H7 (cell line): ENCODE measurements around the gene AGAP1. TPM values are rescaled to one million over a fixed set of nuclear protein-coding genes. Genes with fewer than 3 reads are reported as not detected.
"Not testable (repeated sequence)": the region's sequence is repeated elsewhere in the genome, so short reads cannot be mapped to it uniquely, and the experiment has no call there.

Experiments used
- DNase-seq: peaks from one replicate; pipeline ENCODE4 v3.0.0; 2012
- H3K27me3 ChIP-seq: 2 replicates; pipeline ENCODE4 v1.6.0; 2011; ENCODE audit warnings: mild to moderate bottlenecking, low read length; ENCODE audit not compliant: control insufficient read depth, insufficient read depth
- H3K36me3 ChIP-seq: replicated peaks from 2 replicates; pipeline ENCODE4 v1.5.1; 2011; ENCODE audit warnings: low read length; ENCODE audit not compliant: control insufficient read depth, insufficient read depth
- H3K4me3 ChIP-seq: 2 replicates; pipeline ENCODE4 v1.5.1; 2011; ENCODE audit warnings: low read depth, mild to moderate bottlenecking, control low read depth, low read length, moderate library complexity; ENCODE audit not compliant: insufficient read depth
- total RNA-seq: library from RNA; depleted of rRNA; stranded (reverse); fragments of >200 nt; shearing (Covaris generic); gene quantifications from 2 replicates; pipeline ENCODE4 v1.2.3, GENCODE V29; 2014

The AGAP1 gene
- total RNA-seq, 1 experiment from 2014 or later, result 12.6 TPM

DNA sequence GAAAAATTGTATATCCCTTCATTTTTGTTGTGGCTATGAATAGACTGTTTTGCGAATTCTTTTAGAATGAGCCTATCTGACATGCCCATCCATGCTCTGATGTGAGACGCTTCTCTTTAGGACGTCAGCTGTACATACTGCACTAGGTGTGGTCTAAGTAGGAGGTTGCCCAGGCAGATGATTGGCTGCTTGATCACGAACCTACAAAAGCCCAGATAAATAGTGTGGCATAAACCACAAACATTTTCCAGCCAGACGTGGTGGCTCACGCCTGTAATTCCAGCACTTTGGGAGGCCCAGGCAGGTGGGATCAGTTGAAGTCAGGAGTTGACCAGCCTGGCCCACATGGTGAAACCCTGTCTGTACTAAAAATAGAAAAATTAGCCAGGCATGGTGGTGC, 251.8 kb downstream of the AGAP1 start:
- Histone ChIP-seq H3K36me3 (no peaks in the 10 kb centered on the region; the same call in 1 of the 2 replicates), H3K4me3 (no peak overlapping the region), H3K27me3 (no peaks in the 10 kb centered on the region)
- DNase-seq, result no peak

DNA sequence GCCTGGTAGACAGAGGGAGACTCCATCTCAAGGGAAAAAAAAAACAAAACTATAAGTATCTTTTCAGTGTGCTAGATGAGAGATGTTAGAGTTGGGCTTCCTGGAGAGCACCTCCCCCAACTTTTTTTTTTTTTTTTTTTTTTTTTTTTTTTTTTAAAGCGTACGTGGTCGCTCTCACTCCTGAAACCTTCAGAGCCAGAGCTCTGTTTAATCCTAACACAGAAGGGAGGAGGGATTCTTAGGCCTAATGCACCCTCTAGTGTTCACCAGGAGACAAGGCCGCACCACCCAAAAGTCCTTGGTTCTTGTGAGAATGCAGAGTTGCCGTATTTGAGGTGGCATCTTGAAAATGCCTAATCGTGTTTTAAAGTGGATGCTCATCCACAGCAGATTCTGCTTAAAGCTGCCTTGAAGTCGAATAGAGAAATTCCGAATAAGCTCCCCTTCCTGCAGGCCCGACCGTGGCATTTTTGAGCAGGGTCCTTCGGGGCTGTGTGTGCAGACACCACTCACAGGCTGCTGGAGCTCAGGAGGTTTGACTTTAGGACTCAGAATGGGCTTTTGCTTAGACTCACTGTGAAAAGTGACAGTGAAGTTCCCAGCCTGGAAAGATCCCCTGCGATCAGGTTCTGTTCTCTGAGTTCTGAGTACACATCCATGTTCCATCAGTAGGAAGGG, 252.6 kb downstream of the AGAP1 start:
- H3K36me3 ChIP-seq, result no peaks in the 10 kb centered on the region; the same call in 1 of the 2 replicates
- no peaks in the 10 kb centered on the region for H3K27me3 ChIP-seq
- DNase-seq, result peak; percentile 88
- H3K4me3 ChIP-seq, result no peak overlapping the region

GRCh38 chr2:235747001-235747785, 253.3 kb downstream of the AGAP1 start:
- no peak for DNase-seq

DNA sequence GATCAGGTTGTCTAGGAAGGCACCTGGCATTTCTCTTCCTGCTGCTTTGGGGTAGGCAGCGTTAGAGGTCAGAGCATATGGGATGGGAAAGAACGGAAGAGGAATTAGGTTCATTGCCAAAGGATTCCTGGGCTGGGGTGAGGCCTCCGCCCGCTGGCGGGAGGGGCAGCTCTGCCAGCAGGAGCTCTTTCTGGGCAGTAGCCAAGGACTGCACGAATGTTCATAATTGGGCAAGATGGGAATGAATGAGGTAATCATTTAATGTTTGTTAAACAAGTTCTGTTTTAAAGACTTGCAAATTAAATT, 253.9 kb downstream of the AGAP1 start:
- Histone ChIP-seq H3K36me3 (no peaks in the 10 kb centered on the region; the same call in 1 of the 2 replicates), H3K4me3 (no peak overlapping the region), H3K27me3 (no peaks in the 10 kb centered on the region)
- DNase-seq, result peak; percentile 78

More at GRCh38 chr2:235747001-235747785, 253.3 kb downstream of the AGAP1 start:
- Histone ChIP-seq H3K36me3 (no peaks in the 10 kb centered on the region; the same call in 1 of the 2 replicates), H3K27me3 (no peaks in the 10 kb centered on the region), H3K4me3 (no peak overlapping the region)

DNA sequence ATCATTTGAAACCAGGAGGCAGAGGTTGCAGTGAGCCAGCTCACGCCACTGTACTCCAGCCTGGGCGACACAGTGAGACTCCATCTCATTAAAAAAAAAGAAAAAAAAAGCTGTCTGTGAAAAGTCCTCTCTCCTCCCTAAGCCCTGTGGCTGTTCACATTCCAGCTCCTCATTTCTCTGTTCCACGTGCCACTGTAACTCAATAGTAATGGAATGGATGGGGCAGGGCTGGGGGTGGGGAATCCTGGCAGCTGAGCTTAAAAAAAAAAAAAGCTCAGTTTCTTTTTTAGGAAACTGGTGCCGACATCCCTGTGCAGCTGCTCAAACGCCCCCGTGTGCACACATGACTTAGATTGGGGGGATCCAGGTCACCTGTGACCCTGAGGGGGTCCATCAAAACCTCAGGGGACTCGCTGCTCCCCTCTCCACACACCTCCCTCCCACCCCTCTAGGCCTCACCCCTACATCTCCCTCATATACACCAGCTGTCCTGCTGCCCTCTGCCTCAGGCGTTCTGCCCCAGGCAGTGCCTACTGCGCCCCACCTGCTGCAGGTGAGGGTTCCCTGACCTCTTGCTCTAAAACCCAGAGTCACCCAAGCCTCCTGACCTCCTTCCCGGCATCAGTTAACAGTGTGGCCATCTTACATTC, 255.4 kb downstream of the AGAP1 start:
- DNase-seq, result no peak
- no peaks in the 10 kb centered on the region for H3K27me3 ChIP-seq

DNA sequence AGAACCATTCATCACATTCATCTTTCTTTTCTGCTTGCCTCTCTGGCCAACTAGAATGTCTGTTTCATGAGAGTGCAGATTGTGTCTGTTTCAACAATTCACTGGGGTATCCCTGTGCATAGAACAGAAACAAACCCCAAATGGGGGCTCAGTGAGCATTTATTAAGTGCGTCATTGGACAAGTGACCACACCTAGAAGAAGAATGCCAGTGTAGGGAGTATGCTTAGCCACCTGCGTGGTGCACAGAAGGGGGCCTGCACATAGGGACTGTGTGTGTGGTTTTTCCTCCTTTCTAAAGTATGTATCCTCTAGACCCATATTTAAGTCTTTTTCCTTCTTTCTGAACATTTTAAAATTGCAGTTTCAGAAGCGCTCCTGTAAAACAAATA, 255.9 kb downstream of the AGAP1 start:
- Histone ChIP-seq H3K36me3 (no peaks in the 10 kb centered on the region; the same call in 1 of the 2 replicates), H3K4me3 (no peak overlapping the region)
- no peak for DNase-seq

More for the DNA sequence above, 255.4 kb downstream of the AGAP1 start:
- Histone ChIP-seq H3K4me3 (no peak overlapping the region), H3K36me3 (no peaks in the 10 kb centered on the region; the same call in 1 of the 2 replicates)

GRCh38 chr2:235752846-235753245, 259.0 kb downstream of the AGAP1 start:
- no peaks in the 10 kb centered on the region for H3K27me3 ChIP-seq
- no peak for DNase-seq
- H3K36me3 ChIP-seq, result no peaks in the 10 kb centered on the region
- no peak overlapping the region for H3K4me3 ChIP-seq

More for the DNA sequence above, 255.9 kb downstream of the AGAP1 start:
- H3K27me3 ChIP-seq, result no peaks in the 10 kb centered on the region

- Histone ChIP-seq H3K36me3 (no peaks in the 10 kb centered on the region), H3K27me3 (no peaks in the 10 kb centered on the region), H3K4me3 (no peak overlapping the region)
- no peak for DNase-seq
Measured at GRCh38 chr2:235754357-235755207, 260.7 kb downstream of the AGAP1 start.

DNA sequence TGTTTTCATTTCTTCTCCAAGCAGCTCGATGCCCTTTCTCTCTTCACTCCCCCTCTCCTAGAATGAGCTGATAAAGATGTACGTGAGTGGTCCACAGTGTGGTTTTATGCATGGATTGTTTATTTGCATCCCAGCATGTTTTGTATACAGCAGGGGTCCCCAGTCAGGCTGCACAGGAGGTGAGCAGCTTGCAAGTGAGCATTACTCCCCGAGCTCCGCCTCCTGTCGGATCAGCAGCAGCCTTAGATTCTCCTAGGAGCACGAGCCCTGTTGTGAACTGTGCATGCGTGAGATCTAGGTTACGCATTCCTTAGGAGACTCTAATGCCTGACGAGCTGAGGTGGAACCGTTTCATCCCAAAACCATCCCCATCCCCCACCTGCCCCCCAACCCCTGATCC, 262.6 kb downstream of the AGAP1 start:
- Histone ChIP-seq H3K36me3 (no peaks in the 10 kb centered on the region), H3K27me3 (no peaks in the 10 kb centered on the region), H3K4me3 (no peak overlapping the region)
- DNase-seq, result peak; percentile 64

DNA sequence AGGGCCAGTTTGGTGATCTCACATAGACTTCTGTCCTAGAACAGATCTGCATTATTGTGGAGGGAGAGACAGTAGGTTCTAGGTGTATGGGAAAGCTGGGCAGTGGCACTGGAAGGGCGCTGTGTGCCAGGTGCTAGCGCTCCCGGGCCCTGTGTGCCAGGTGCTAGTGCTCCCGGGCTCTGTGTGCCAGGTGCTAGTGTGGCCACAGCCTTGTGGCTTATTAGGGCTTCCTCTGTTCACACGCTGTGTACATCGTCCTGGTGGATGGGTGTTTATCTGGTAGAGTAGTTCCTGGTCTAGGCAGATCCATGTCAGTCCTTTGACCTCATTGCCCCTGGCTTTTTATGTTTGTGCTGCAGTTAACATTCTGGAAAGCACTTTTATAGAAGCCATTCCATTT, 263.4 kb downstream of the AGAP1 start:
- Histone ChIP-seq H3K27me3 (no peaks in the 10 kb centered on the region), H3K4me3 (no peak overlapping the region), H3K36me3 (no peaks in the 10 kb centered on the region)
- DNase-seq, result no peak

- no peaks in the 10 kb centered on the region for H3K36me3 ChIP-seq
- no peaks in the 10 kb centered on the region for H3K27me3 ChIP-seq
- H3K4me3 ChIP-seq, result no peak overlapping the region
- no peak for DNase-seq
Measured at GRCh38 chr2:235757640-235758039, 263.8 kb downstream of the AGAP1 start.

DNA sequence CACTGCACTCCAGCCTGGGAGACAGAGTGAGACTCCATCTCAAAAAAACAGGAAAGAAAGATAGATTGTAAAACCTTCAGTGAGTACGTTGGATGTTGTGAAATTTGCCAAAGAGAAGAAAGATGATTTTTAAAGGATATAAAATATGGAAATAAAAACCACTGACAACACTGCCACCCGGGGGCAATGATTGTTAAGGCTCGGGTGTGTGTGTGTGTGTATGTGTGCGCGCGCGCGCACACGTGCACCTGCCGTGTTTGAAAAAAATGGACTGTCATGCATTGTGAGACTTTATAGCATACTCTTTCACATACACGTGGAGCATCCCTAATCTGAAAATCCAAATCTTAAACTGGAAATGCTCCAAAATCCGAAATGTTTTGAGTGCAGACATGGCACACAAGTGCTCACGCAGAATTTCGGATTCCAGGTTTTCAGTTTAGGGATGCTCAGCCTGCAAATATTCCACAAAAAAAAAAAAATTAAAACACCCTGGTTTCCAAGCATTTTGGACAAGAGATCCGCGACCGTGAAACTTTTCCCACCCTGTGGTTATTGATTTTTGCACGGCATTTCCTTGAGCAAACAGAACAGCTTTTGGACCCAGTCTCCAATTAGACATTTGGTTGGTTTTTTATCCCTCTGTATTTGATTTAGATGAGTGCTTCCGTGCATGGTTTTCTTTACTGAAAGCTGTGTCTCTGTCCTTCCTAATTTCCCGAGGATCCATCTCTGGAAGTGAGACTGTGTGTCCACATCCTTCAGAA, 269.2 kb downstream of the AGAP1 start:
- no peaks in the 10 kb centered on the region for H3K27me3 ChIP-seq
- no peak for DNase-seq
- no peak overlapping the region for H3K4me3 ChIP-seq
- no peaks in the 10 kb centered on the region for H3K36me3 ChIP-seq

DNA sequence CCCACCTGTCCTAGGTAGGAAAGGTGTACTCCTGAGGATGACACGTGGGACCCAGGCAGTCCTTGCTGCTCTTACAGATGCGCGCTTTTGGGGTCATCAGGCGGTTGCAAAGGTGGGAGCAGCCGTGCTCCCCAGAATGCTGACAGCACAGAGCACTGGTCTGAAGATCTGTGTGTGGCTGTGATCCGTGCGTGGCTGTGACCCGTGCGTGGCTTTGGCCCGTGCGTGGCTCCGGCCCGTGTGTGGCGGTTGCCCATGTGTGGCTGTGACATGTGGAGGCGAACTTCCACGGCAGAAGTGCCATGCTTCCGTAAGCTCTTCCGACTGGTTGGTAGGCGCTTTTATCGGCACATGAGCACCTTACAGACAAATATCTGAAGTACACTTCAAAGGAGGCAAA, 270.0 kb downstream of the AGAP1 start:
- no peak for DNase-seq
- H3K27me3 ChIP-seq, result no peaks in the 10 kb centered on the region
- no peak overlapping the region for H3K4me3 ChIP-seq
- H3K36me3 ChIP-seq, result no peaks in the 10 kb centered on the region

- not testable (repeated sequence) for H3K4me3 ChIP-seq, H3K36me3 ChIP-seq, H3K27me3 ChIP-seq, DNase-seq
Measured at GRCh38 chr2:235764478-235764877, 270.6 kb downstream of the AGAP1 start.
